ENCODE data around the gene SNX15. TPM values are rescaled to one million over a fixed set of nuclear protein-coding genes. Genes with fewer than 3 reads are reported as not detected.

Gene SNX15
- total and polyA plus RNA-seq, 2 donors (not counting 1 experiment from before 2014, with no cell fraction given) = 26.0 to 28.5 TPM

DNA sequence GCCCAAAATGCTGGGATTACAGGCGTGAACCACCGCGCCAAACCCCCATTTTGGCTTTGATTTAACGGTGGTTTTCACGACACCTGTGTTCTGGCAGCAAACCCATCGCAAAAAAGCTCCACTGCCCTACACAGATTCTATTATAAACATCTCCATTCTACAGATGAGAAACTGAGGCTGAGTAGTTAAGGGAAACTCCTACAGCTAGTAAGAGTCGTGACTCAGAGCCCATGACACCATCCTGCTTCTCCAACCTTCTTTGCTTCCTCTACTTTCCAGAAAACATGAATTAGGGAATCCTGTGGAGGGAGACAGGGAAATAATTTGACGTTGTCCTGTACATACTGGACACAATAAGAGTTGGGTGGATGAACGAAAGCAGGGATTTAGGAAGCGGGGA is 429 bp upstream of the SNX15 start:
- Histone ChIP-seq H3K4me1 (ENCODE audit: control insufficient read depth in 2 of 2, insufficient read depth in 2 of 2, low read length in 2 of 2) (peaks cover 11 to 19% of the 10 kb centered on the region in 2 donors), H3K27ac (ENCODE audit: low read length in 2 of 2) (peak overlapping the region in 1 of 2 donors; percentile 64), H3K9ac (ENCODE audit: low read length) (peak overlapping the region; percentile 59), H4K20me1 (ENCODE audit: control insufficient read depth, insufficient read depth, low read length, poor library complexity, severe bottlenecking) (no peaks in the 10 kb centered on the region), H3K79me2 (ENCODE audit: control insufficient read depth, insufficient read depth, low read length) (peaks cover 13% of the 10 kb centered on the region), H2AFZ (ENCODE audit: insufficient read depth, low read depth, low read length, poor library complexity, severe bottlenecking) (peak overlapping the region; percentile 79), H3K4me3 (ENCODE audit: control extremely low read depth in 1 of 5, extremely low read depth in 1 of 5, insufficient read depth in 1 of 5, low read depth in 2 of 5, low read length in 4 of 5) (peak overlapping the region; percentile 30 to 63 (median 49)), H3K9me3 (ENCODE audit: control extremely low read depth in 1 of 3, control insufficient read depth in 2 of 3, insufficient read depth in 1 of 3, low read length in 2 of 3) (no peaks in the 10 kb centered on the region), H3K36me3 (replicated peaks in 1 of 2; ENCODE audit: control extremely low read depth in 1 of 2, control insufficient read depth in 1 of 2, extremely low read depth in 1 of 2, insufficient read depth in 2 of 2, low read length in 1 of 2) (peaks cover under 1 to 7% of the 10 kb centered on the region in 2 experiments), H3K4me2 (replicated peaks; ENCODE audit: low read depth, low read length, poor library complexity, severe bottlenecking) (peak overlapping the region; percentile 77), H3K27me3 (replicated peaks in 1 of 4; ENCODE audit: control extremely low read depth in 1 of 4, control insufficient read depth in 3 of 4, insufficient read depth in 4 of 4, low read length in 3 of 4) (no peaks in the 10 kb centered on the region)
- Mint-ChIP-seq H3K27ac (peak overlapping the region; percentile 93), H3K27me3 (no peaks in the 10 kb centered on the region), H3K4me1 (peaks cover 17% of the 10 kb centered on the region), H3K9me3 (ENCODE audit: insufficient read depth) (no peaks in the 10 kb centered on the region), H3K4me3 (peak overlapping the region; percentile 93)
- intact Hi-C loops (cut with micrococcal nuclease) = loop anchor here (1.0 kb wide), 6 partner anchors 13 to 110 kb away; partner anchors contain the start of genes ARL2, ATG2A, CDCA5 and PPP2R5B
- ATAC-seq (ENCODE audit: low read depth) = no peak
- POLR2A ChIA-PET = interaction anchor here (0.8 to 1.5 kb wide), 3 partner anchors 9 to 102 kb away, joined by 3 to 6 read pairs (median 3); partner anchors contain the start of genes PPP2R5B and SAC3D1
- CTCF ChIA-PET = interaction anchor here (0.8 to 4.7 kb wide), 7 partner anchors 9 to 199 kb away, joined by 3 to 36 read pairs (median 4); partner anchors contain the start of genes ARL2 and SAC3D1
- no peak for TF ChIP-seq EZH2 (IDR thresholded peaks at IDR 0.05; ENCODE audit: borderline replicate concordance, insufficient read depth, low read depth, low read length, poor library complexity, severe bottlenecking)
- TF ChIP-seq, protein P1, sequence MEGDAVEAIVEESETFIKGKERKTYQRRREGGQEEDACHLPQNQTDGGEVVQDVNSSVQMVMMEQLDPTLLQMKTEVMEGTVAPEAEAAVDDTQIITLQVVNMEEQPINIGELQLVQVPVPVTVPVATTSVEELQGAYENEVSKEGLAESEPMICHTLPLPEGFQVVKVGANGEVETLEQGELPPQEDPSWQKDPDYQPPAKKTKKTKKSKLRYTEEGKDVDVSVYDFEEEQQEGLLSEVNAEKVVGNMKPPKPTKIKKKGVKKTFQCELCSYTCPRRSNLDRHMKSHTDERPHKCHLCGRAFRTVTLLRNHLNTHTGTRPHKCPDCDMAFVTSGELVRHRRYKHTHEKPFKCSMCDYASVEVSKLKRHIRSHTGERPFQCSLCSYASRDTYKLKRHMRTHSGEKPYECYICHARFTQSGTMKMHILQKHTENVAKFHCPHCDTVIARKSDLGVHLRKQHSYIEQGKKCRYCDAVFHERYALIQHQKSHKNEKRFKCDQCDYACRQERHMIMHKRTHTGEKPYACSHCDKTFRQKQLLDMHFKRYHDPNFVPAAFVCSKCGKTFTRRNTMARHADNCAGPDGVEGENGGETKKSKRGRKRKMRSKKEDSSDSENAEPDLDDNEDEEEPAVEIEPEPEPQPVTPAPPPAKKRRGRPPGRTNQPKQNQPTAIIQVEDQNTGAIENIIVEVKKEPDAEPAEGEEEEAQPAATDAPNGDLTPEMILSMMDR (IDR thresholded peaks at IDR 0.05) = no peak
- DNase-seq = no peak
- 93% methylated on average over 5 of the region's 10 CpGs for WGBS (ENCODE audit: insufficient coverage)

DNA sequence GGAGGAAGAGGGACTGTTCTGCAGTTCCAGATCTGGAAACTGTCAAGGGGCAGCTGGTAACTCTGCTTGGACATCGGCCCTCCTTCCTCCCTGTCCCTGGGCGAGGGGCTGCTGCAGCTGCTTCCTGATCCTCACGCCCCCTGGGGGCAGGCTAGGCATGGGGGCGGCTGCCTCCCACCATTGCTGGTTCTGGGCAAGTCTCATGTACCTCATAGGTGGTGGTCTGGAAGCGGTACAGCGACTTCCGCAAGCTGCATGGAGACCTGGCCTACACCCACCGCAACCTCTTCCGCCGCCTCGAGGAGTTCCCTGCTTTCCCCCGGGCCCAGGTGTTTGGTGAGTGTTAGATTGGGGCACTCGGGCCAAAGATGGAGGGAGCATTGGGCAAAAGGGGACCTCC is 5.0 kb downstream of the SNX15 start:
- no peak for DNase-seq
- ChIA-PET CTCF (no interaction called here), POLR2A (no interaction called here)
- no peak overlapping the region for H2AFZ ChIP-seq (ENCODE audit: insufficient read depth, low read depth, low read length, poor library complexity, severe bottlenecking)
- Mint-ChIP-seq H3K27me3 (no peaks in the 10 kb centered on the region), H3K4me3 (no peak overlapping the region), H3K27ac (no peak overlapping the region), H3K4me1 (peaks cover 12% of the 10 kb centered on the region), H3K9me3 (ENCODE audit: insufficient read depth) (no peaks in the 10 kb centered on the region)
- no peak overlapping the region for H3K4me2 ChIP-seq (replicated peaks; ENCODE audit: low read depth, low read length, poor library complexity, severe bottlenecking)
- no peak overlapping the region for H3K27ac ChIP-seq (ENCODE audit: low read length in 2 of 2)
- H3K36me3 ChIP-seq (replicated peaks in 1 of 2; ENCODE audit: control extremely low read depth in 1 of 2, control insufficient read depth in 1 of 2, extremely low read depth in 1 of 2, insufficient read depth in 2 of 2, low read length in 1 of 2) = peaks cover 3 to 26% of the 10 kb centered on the region in 2 experiments
- WGBS (ENCODE audit: insufficient coverage) = 85% methylated on average over 13 of the region's 13 CpGs
- H3K9ac ChIP-seq (ENCODE audit: low read length) = no peak overlapping the region
- no peaks in the 10 kb centered on the region for H3K27me3 ChIP-seq (replicated peaks in 1 of 4; ENCODE audit: control extremely low read depth in 1 of 4, control insufficient read depth in 3 of 4, insufficient read depth in 4 of 4, low read length in 3 of 4)
- H3K79me2 ChIP-seq (ENCODE audit: control insufficient read depth, insufficient read depth, low read length) = peaks cover 19% of the 10 kb centered on the region
- H3K9me3 ChIP-seq (ENCODE audit: control extremely low read depth in 1 of 3, control insufficient read depth in 2 of 3, insufficient read depth in 1 of 3, low read length in 2 of 3) = no peaks in the 10 kb centered on the region
- peaks cover 5% of the 10 kb centered on the region for H4K20me1 ChIP-seq (ENCODE audit: control insufficient read depth, insufficient read depth, low read length, poor library complexity, severe bottlenecking)
- no peak for TF ChIP-seq EZH2 (IDR thresholded peaks at IDR 0.05; ENCODE audit: borderline replicate concordance, insufficient read depth, low read depth, low read length, poor library complexity, severe bottlenecking)
- TF ChIP-seq, protein P1 (IDR thresholded peaks at IDR 0.05) = no peak
- H3K4me3 ChIP-seq (ENCODE audit: control extremely low read depth in 1 of 5, extremely low read depth in 1 of 5, insufficient read depth in 1 of 5, low read depth in 2 of 5, low read length in 4 of 5) = no peak overlapping the region
- H3K4me1 ChIP-seq (ENCODE audit: control insufficient read depth in 2 of 2, insufficient read depth in 2 of 2, low read length in 2 of 2) = peaks cover 8 to 13% of the 10 kb centered on the region in 2 donors
- ATAC-seq (ENCODE audit: low read depth) = no peak
- intact Hi-C loops (cut with micrococcal nuclease) = no loop called here

Measured in B cell (primary cell).